ENCODE data around the gene RNLS. TPM values are rescaled to one million over a fixed set of nuclear protein-coding genes. Genes with fewer than 3 reads are reported as not detected.

Gene RNLS
- total RNA-seq, 1 experiment from 2014 or later = 11.4 TPM

DNA sequence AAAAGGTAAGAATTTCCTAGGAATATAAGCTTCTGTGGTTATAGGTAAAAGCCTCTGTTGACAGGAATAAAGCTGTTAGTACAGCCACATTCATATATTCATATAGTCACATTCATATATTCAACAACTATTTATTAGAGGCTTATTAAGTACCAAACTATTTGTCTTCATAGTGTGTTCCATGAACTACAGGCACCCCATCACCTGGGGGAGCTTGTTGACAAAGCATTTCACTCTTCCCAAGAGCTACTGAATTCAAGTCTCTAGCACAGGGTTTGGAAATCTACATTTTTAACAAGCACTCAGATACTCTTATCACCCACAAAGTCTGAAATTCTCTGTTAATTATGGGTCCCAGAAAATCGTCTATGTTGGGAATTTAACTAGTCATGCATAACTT, 110.6 kb downstream of the RNLS start:
- no peaks in the 10 kb centered on the region for H3K4me1 ChIP-seq (ENCODE audit: control insufficient read depth, insufficient read depth, low read length)
- intact Hi-C loops (cut with micrococcal nuclease; ENCODE audit: unreplicated experiment) (loop anchor here (5.0 kb wide), 1 partner anchor 80 kb away; no protein-coding TSS in a partner anchor), in situ Hi-C loops (cut with HindIII; ENCODE audit: low pct_unique_long_range_greater_than_20kb, low sequenced_read_pairs) (no loop called here)
- no peak for TF ChIP-seq TCF7L2 (IDR thresholded peaks at IDR 0.05; ENCODE audit: low read depth, low read length)
- no peak for TF ChIP-seq SIN3A (IDR thresholded peaks at IDR 0.05; ENCODE audit: borderline replicate concordance, insufficient read depth, low read depth, low read length)
- TF ChIP-seq, protein P1, sequence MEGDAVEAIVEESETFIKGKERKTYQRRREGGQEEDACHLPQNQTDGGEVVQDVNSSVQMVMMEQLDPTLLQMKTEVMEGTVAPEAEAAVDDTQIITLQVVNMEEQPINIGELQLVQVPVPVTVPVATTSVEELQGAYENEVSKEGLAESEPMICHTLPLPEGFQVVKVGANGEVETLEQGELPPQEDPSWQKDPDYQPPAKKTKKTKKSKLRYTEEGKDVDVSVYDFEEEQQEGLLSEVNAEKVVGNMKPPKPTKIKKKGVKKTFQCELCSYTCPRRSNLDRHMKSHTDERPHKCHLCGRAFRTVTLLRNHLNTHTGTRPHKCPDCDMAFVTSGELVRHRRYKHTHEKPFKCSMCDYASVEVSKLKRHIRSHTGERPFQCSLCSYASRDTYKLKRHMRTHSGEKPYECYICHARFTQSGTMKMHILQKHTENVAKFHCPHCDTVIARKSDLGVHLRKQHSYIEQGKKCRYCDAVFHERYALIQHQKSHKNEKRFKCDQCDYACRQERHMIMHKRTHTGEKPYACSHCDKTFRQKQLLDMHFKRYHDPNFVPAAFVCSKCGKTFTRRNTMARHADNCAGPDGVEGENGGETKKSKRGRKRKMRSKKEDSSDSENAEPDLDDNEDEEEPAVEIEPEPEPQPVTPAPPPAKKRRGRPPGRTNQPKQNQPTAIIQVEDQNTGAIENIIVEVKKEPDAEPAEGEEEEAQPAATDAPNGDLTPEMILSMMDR (IDR thresholded peaks at IDR 0.05) = no peak; the same call in 1 of the 2 replicates
- TF ChIP-seq, protein P2, sequence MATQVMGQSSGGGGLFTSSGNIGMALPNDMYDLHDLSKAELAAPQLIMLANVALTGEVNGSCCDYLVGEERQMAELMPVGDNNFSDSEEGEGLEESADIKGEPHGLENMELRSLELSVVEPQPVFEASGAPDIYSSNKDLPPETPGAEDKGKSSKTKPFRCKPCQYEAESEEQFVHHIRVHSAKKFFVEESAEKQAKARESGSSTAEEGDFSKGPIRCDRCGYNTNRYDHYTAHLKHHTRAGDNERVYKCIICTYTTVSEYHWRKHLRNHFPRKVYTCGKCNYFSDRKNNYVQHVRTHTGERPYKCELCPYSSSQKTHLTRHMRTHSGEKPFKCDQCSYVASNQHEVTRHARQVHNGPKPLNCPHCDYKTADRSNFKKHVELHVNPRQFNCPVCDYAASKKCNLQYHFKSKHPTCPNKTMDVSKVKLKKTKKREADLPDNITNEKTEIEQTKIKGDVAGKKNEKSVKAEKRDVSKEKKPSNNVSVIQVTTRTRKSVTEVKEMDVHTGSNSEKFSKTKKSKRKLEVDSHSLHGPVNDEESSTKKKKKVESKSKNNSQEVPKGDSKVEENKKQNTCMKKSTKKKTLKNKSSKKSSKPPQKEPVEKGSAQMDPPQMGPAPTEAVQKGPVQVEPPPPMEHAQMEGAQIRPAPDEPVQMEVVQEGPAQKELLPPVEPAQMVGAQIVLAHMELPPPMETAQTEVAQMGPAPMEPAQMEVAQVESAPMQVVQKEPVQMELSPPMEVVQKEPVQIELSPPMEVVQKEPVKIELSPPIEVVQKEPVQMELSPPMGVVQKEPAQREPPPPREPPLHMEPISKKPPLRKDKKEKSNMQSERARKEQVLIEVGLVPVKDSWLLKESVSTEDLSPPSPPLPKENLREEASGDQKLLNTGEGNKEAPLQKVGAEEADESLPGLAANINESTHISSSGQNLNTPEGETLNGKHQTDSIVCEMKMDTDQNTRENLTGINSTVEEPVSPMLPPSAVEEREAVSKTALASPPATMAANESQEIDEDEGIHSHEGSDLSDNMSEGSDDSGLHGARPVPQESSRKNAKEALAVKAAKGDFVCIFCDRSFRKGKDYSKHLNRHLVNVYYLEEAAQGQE (IDR thresholded peaks at IDR 0.05; ENCODE audit: insufficient read depth in 1 of 2, low read depth in 2 of 2, low read length in 1 of 2) = no peak
- TF ChIP-seq POLR2AphosphoS5 (IDR thresholded peaks at IDR 0.05; ENCODE audit: low read depth, low read length) = no peak
- no peak for ATAC-seq
- H3K27ac ChIP-seq (ENCODE audit: low read length) = no peak overlapping the region
- H3K36me3 ChIP-seq (ENCODE audit: control insufficient read depth, insufficient read depth, low read length) = no peaks in the 10 kb centered on the region
- no peak for DNase-seq (ENCODE audit: low read depth, low spot score)
- no peak overlapping the region for H3K4me3 ChIP-seq (ENCODE audit: low read depth in 2 of 2, low read length in 2 of 2)
- ChIA-PET CTCF (no interaction called here), POLR2A (no interaction called here)
- BruUV-seq (replicated peaks) = no TSS peak
- no peaks in the 10 kb centered on the region for H3K27me3 ChIP-seq (ENCODE audit: control insufficient read depth, insufficient read depth, low read length)
- no peaks in the 10 kb centered on the region for H3K9me3 ChIP-seq (ENCODE audit: control insufficient read depth, insufficient read depth, low read depth, low read length)

DNA sequence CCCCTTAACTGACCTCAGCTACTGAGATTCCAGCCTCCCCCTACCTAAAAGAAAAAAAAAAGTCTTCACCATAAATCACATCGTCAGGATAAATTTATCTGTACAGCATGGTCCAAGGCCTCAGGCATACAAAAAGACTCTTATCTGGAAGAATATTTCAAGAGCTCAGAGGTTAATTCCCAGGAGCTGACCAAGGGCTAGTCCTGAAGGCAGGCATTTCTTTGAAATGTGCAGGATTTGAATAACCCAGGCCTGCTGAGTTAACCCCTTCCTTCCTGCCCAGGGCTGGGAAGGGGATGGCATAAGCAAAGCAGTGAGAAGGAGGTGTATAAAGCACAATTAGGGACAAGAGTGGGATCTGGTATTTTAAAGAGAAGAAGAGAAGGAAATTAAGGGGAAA, 111.2 kb downstream of the RNLS start:
- Histone ChIP-seq H3K36me3 (ENCODE audit: control insufficient read depth, insufficient read depth, low read length) (no peaks in the 10 kb centered on the region), H3K27me3 (ENCODE audit: control insufficient read depth, insufficient read depth, low read length) (no peaks in the 10 kb centered on the region), H3K27ac (ENCODE audit: low read length) (no peak overlapping the region), H3K9me3 (ENCODE audit: control insufficient read depth, insufficient read depth, low read depth, low read length) (no peaks in the 10 kb centered on the region), H3K4me1 (ENCODE audit: control insufficient read depth, insufficient read depth, low read length) (no peaks in the 10 kb centered on the region), H3K4me3 (ENCODE audit: low read depth in 2 of 2, low read length in 2 of 2) (no peak overlapping the region)
- BruUV-seq (replicated peaks) = no TSS peak
- DNase-seq (ENCODE audit: low read depth, low spot score) (no peak), ATAC-seq (no peak)
- TF ChIP-seq, protein P2 (IDR thresholded peaks at IDR 0.05; ENCODE audit: insufficient read depth in 1 of 2, low read depth in 2 of 2, low read length in 1 of 2) = no peak
- TF ChIP-seq SIN3A (IDR thresholded peaks at IDR 0.05; ENCODE audit: borderline replicate concordance, insufficient read depth, low read depth, low read length) = no peak
- TF ChIP-seq, protein P1 (IDR thresholded peaks at IDR 0.05) = no peak
- no peak for TF ChIP-seq TCF7L2 (IDR thresholded peaks at IDR 0.05; ENCODE audit: low read depth, low read length)
- no peak for TF ChIP-seq POLR2AphosphoS5 (IDR thresholded peaks at IDR 0.05; ENCODE audit: low read depth, low read length)
- in situ Hi-C loops (cut with HindIII; ENCODE audit: low pct_unique_long_range_greater_than_20kb, low sequenced_read_pairs) (no loop called here), intact Hi-C loops (cut with micrococcal nuclease; ENCODE audit: unreplicated experiment) (loop anchor here (5.0 kb wide), 1 partner anchor 80 kb away; no protein-coding TSS in a partner anchor)
- ChIA-PET CTCF (no interaction called here), POLR2A (no interaction called here)

Measured in Panc1 (cell line).